GM12892 (cell line): Measurements from ENCODE around the gene HDHD3.

Experiments used
- DNase-seq: peaks from one replicate; pipeline ENCODE4 v3.0.0; 2011; ENCODE audit not compliant: insufficient read length
- FAIRE-seq: peaks from 2 replicates; lab custom pipeline; 2011; peaks lifted over from hg19 to GRCh38; lab: Jason Lieb, UNC
- POLR2A ChIP-seq: IDR thresholded peaks from 2 replicates; pipeline ENCODE4 v1.6.1; 2011; ENCODE audit warnings: low read depth, low read length, control low read depth
- POLR2AphosphoS5 ChIP-seq: IDR thresholded peaks from 2 replicates; pipeline ENCODE4 v1.6.1; 2011; ENCODE audit warnings: low read depth, low read length, control low read depth
- TAF1 ChIP-seq: IDR thresholded peaks from 2 replicates; pipeline ENCODE4 v1.6.1; 2011; ENCODE audit warnings: low read depth, mild to moderate bottlenecking, control low read depth, low read length, borderline replicate concordance

Gene HDHD3

GRCh38 chr9:113340011-113340699 lies 36.6 kb downstream of the HDHD3 start, which contains the start of gene WDR31:
TSS of gene WDR31 (minus strand) at chr9:113340275. CDS start at chr9:113332022, 8,253 bp downstream.
- peak; percentile 91 for DNase-seq
- peak; percentile 86 for FAIRE-seq
- peak; percentile 66; the same call in 1 of the 2 replicates for TF ChIP-seq TAF1
- peak; percentile 73; the same call in 1 of the 2 replicates for TF ChIP-seq POLR2A
- TF ChIP-seq POLR2AphosphoS5 = peak; percentile 70; the same call in 1 of the 2 replicates

- TF ChIP-seq TAF1 = no peak
- TF ChIP-seq POLR2A = no peak
- TF ChIP-seq POLR2AphosphoS5 = no peak
- FAIRE-seq (no peak), DNase-seq (no peak)
Observed at GRCh38 chr9:113337714-113338113, 39.1 kb downstream of the HDHD3 start.

- FAIRE-seq (no peak), DNase-seq (no peak)
- TF ChIP-seq POLR2AphosphoS5 (no peak), POLR2A (no peak), TAF1 (no peak)
Observed at GRCh38 chr9:113331780-113332179, 45.0 kb downstream of the HDHD3 start.

GRCh38 chr9:113328045-113328782 lies 48.6 kb downstream of the HDHD3 start:
- FAIRE-seq (no peak), DNase-seq (no peak)
- TF ChIP-seq TAF1 = no peak

GRCh38 chr9:113326230-113326629 lies 50.6 kb downstream of the HDHD3 start:
- DNase-seq (no peak), FAIRE-seq (no peak)
- TF ChIP-seq TAF1 = no peak
- no peak for TF ChIP-seq POLR2A
- TF ChIP-seq POLR2AphosphoS5 = no peak
